ENCODE measurements around the gene SUCLG2.
"Not testable (repeated sequence)": the region's sequence is repeated elsewhere in the genome, so short reads cannot be mapped to it uniquely, and the experiment has no call there.

Gene SUCLG2

DNA sequence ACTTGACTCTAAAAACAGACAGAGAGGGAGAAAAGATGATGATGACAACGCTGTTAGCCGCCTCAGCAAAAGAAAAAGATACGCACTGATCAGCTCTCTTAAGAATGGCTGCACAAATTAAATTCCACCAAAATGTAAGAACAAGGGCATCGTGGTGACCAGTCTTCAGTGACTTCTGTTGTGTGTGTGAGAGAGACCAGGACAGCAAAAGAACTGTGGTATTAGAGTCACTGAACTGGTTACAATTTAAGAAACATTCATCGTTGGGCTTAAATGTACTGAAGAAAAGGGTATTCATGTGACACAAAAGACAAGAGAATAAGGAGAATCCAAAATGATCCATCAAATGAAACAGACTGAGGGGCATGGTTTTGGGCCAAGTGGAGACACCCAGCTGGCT lies 86.5 kb downstream of the SUCLG2 start:
- no peak for DNase-seq (ENCODE audit: insufficient read length, low spot score)
- no peak for FAIRE-seq

GRCh38 chr3:67564973-67565372 lies 89.4 kb downstream of the SUCLG2 start:
- DNase-seq (ENCODE audit: insufficient read length, low spot score) (no peak), FAIRE-seq (no peak)

DNA sequence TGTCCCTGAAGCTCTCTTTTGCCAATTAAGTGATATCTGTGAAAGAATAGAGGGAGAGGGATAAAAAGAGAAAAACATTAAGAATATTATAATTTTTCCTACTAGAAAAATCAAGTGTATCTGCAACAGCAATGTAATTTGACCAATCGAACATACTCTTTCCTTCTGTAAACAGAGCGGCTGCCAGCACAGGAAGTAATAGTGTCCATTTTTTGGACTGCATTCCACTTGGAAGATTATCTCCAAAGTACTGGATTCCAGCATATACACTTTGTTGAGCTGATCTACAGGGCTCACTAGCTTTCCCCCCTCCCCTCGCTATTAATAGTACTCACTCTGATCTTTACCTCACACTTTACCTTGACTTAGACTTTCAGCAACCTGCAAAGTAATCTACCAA lies 90.4 kb downstream of the SUCLG2 start:
- FAIRE-seq (no peak), DNase-seq (ENCODE audit: insufficient read length, low spot score) (no peak)

DNA sequence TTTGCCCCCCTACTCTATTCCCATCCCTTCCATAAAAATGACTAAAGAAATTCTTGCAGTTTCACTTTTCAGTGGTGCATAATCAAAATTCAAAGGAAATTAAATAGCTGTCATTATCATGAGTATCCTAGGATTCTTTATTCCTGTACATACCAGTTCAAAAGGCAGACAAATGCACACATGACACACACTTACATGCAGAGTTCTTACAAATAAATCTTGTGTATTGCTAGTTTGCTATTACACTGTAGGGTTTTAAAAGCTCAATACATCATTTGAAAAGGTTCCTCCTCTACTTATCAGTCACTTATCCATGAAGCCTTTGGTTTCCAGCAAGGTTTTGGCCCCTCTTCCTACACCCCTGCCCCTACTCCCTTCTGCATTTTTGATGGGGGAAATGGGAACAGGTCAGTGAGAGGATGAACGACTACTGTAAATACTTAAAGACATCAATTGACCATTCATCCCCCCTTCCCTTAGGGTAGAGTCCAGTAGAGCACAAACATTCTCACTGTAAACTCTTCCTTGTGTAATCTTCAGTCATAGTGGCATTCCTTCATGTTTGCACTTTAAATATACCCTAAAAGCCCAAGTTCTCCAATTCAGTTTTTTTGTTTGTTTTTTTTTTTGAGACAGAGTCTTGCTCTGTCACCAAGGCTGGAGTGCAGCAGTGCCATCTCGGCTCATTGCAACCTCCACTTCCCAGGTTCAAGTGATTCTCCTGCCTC lies 92.6 kb downstream of the SUCLG2 start:
- no peak for DNase-seq (ENCODE audit: insufficient read length, low spot score)
- no peak for FAIRE-seq

DNA sequence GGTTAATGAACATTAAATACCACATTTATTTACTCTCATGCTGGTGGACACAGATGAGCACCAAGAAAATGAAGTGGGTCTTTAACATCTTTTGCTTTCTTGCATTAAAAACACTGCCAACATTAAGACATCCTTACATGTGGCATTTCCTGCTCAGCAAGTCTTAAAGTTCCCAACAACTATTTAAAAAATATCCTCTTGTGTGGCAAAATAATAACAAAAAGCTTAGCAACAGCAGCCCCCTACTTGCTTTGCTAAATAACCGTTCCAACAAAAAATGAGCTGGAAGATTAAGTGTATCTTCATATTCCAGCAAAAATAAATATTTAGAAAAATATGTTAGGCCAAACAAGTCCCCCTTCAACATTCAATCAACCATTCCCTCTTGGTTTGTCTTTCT lies 93.1 kb downstream of the SUCLG2 start:
- FAIRE-seq = no peak

DNA sequence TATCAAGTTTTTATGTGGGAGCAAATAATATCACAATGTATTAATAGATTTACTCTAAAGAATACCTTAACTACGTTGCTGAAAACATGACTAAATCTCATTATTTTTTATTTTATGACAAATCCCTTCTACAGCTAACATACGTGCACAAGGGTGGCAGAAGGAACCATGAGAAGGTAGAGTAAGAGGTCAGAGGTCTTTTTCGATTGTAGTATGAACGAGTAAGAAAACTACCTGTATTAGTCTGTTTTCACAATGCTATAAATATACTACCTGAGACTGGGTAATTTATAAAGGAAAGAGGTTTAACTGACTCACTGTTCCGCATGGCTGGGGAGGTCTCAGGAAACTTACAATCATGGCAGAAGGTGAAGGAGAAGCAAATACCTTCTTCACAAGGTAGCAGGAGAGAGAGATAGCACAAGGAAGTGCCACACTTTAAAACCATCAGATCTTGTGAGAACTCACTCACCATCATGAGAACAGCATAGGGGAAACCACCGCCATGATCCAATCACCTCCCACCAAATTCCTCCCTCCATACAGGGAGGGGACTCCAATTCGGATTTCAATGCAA lies 95.3 kb downstream of the SUCLG2 start:
- DNase-seq (ENCODE audit: insufficient read length, low spot score) = no peak
- no peak for FAIRE-seq

More for the DNA sequence above, 93.1 kb downstream of the SUCLG2 start:
- no peak for DNase-seq (ENCODE audit: insufficient read length, low spot score)

- no peak for DNase-seq (ENCODE audit: insufficient read length, low spot score)
- FAIRE-seq = no peak
These were observed 96.0 kb downstream of the SUCLG2 start for GRCh38 chr3:67558426-67558825.

GRCh38 chr3:67557848-67558355 lies 96.5 kb downstream of the SUCLG2 start:
- no peak for DNase-seq (ENCODE audit: insufficient read length, low spot score)
- FAIRE-seq = no peak

- DNase-seq (ENCODE audit: insufficient read length, low spot score) (no peak), FAIRE-seq (peak; percentile 36)
These were observed 102.9 kb downstream of the SUCLG2 start for GRCh38 chr3:67551361-67552016.

DNA sequence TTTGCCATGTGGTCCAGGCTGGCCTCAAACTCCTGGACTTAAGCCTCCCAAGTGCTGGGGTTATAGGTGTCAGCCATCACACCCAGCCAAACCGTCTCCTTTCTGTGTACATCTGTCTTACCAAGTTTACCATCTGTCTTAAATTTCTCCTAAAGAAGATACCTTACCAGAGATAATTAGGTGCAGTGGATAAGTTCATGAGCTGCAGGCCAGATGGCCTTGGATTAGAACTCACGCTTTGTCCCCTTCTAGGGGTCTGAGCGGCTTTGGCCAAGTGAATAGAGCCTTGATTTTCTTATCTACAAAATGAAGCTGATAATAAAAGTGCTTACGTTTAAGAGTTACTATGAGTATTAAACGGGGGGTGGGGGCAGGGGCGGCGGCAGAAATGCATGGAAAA lies 103.9 kb downstream of the SUCLG2 start:
- FAIRE-seq (no peak), DNase-seq (ENCODE audit: insufficient read length, low spot score) (no peak)

- DNase-seq (ENCODE audit: insufficient read length, low spot score); FAIRE-seq: not testable (repeated sequence)
These were observed 111.7 kb downstream of the SUCLG2 start for GRCh38 chr3:67542502-67543250.

GRCh38 chr3:67540198-67540894 lies 114.1 kb downstream of the SUCLG2 start:
- DNase-seq (ENCODE audit: insufficient read length, low spot score) = no peak
- no peak for FAIRE-seq

DNA sequence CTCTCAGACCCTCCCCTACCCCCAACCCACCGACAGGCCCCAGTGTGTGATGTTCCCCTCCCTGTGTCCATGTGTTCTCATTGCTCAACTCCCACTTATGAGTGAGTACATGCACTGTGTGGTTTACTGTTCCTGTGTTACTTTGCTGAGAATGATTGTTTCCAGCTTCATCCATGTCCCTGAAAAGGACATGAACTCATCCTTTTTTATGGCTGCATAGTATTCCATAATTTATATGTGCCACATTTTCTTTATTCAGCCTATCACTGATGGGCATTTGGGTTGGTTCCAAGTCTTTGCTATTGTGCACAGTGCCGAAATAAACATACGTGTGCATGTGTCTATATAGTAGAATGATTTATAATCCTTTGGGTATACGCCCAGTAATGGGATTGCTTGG lies 117.2 kb downstream of the SUCLG2 start:
- DNase-seq (ENCODE audit: insufficient read length, low spot score); FAIRE-seq: not testable (repeated sequence)

GRCh38 chr3:67535006-67535405 lies 119.4 kb downstream of the SUCLG2 start:
- DNase-seq (ENCODE audit: insufficient read length, low spot score) = no peak
- FAIRE-seq = no peak

GRCh38 chr3:67534594-67534993 lies 119.8 kb downstream of the SUCLG2 start:
- DNase-seq (ENCODE audit: insufficient read length, low spot score) = no peak
- no peak for FAIRE-seq

DNA sequence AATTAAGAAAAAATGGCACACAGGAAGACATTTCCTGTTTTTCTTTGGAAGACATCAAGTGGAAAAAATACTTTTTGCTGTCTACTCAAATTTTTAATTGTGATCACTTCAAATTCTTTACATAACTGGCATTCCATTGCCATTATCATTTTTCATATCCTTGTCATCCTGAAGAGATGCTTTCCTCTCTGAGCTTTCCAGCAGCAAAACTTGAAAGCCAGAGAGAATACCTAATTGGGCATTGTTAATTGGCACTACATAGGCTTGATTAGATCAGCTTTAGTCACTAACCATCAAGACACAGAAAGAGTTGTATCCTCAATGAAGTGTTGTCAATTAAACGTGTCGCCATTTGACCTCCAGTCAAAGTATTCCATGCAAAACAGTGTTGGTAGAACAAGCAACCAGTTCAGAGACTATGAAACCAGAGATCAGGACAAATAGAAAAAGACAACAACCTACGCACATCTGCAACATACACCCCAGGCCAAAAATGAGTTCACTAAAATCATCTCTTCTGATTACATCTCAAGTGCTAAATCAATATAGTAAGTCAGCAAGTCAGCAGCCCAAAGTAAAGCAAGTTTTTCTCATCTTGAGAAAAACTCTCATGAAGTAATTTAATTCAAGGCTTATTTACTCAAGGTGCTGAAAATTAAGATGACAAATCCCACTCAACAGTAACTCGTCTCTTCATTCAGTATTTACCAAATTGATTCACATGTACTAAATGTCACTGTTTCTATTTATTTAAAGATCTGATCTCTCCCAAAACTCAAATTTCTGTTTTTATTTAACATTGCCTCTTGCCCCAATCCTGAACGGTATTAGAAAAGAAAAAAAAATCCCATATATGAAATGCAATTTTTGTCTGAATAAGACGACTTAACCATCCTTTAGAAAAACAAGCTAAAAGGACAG lies 123.0 kb downstream of the SUCLG2 start:
- peak; percentile 52 for FAIRE-seq
- no peak for DNase-seq (ENCODE audit: insufficient read length, low spot score)

DNA sequence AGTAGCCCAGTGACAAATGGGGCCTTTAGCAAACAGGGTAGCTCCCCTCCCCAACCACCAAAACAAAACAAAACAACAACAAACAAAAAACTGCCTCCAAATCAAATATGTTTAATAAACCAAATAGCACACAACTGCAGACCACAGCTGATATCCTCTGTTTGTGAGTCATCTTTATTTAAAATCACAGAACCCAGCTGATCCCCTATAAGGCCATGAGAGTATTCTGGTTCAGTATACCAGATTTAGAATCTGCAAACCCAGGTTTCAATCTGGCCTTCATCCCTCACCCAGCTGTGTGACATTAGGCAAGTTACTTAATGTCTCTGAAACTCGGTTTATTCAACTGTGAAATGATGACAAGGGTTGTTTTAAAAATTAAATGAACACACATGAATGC lies 124.5 kb downstream of the SUCLG2 start:
- no peak for FAIRE-seq
- no peak for DNase-seq (ENCODE audit: insufficient read length, low spot score)

GRCh38 chr3:67529337-67529736 lies 125.1 kb downstream of the SUCLG2 start:
- DNase-seq (ENCODE audit: insufficient read length, low spot score) = no peak
- peak; percentile 73 for FAIRE-seq

GRCh38 chr3:67526246-67526645 lies 128.2 kb downstream of the SUCLG2 start:
- FAIRE-seq (peak; percentile 76), DNase-seq (ENCODE audit: insufficient read length, low spot score) (no peak)

Measured in HTR-8/SVneo (cell line).